Upper lobe of left lung (tissue), 4 donors: Measurements from ENCODE around the gene LRRC10.

Experiments
- POLR2A ChIP-seq, 4 donors: fragments of 450-650 bp; IDR thresholded peaks; one replicate each; pipeline ENCODE4 v1.5.1; 2016 to 2017; ENCODE audit warnings: antibody characterized with exemption in 4 of 4, mild to moderate bottlenecking in 2 of 4
- POLR2AphosphoS5 ChIP-seq, 2 donors: sonication (generic); formaldehyde crosslinking; IDR thresholded peaks; one replicate each; pipeline ENCODE4 v1.5.1; 2017; ENCODE audit warnings: antibody characterized with exemption in 2 of 2

GRCh38 chr12:69655616-69656340 is 45.1 kb upstream of the LRRC10 start:
- TF ChIP-seq POLR2A (IDR thresholded peaks at IDR 0.05) (no peak), POLR2AphosphoS5 (IDR thresholded peaks at IDR 0.05) (no peak)
